Loucy (cell line): Measurements from ENCODE around the gene NRP1.

Experiments used
- EZH2phosphoT487 ChIP-seq: fragments of 200-600 bp; IDR thresholded peaks from 2 replicates; pipeline ENCODE4 v1.6.1; 2018; ENCODE audit warnings: antibody characterized with exemption, mild to moderate bottlenecking, moderate library complexity, borderline replicate concordance
- TF ChIP-seq, protein P1 (sequence below): fragments of 200-600 bp; sonication (generic); conservative IDR thresholded peaks from 2 replicates; pipeline ENCODE4 v1.5.1; 2014; ENCODE audit warnings: mild to moderate bottlenecking, antibody characterized with exemption, low read length

DNA sequence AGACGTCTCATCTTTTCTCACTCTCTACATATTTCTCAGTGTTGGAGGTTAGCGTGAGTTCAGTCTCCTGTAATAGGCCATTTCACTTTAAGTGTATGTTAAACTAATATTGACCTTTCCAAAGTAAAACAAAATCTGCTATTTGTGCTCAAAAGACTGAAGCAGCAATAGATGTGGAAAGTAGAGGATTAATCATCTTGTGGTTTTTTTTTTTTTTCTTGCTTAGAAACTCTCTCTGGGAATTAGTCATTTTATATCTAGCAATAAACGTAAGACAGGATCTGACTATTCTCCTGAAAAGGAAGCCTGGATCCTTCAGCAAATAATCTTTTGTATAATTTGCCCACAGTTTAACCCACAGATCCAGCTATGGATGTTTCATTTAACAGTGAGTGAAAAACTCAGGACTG, 81.7 kb downstream of the NRP1 start:
- TF ChIP-seq, protein P1, sequence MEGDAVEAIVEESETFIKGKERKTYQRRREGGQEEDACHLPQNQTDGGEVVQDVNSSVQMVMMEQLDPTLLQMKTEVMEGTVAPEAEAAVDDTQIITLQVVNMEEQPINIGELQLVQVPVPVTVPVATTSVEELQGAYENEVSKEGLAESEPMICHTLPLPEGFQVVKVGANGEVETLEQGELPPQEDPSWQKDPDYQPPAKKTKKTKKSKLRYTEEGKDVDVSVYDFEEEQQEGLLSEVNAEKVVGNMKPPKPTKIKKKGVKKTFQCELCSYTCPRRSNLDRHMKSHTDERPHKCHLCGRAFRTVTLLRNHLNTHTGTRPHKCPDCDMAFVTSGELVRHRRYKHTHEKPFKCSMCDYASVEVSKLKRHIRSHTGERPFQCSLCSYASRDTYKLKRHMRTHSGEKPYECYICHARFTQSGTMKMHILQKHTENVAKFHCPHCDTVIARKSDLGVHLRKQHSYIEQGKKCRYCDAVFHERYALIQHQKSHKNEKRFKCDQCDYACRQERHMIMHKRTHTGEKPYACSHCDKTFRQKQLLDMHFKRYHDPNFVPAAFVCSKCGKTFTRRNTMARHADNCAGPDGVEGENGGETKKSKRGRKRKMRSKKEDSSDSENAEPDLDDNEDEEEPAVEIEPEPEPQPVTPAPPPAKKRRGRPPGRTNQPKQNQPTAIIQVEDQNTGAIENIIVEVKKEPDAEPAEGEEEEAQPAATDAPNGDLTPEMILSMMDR, result no peak
- TF ChIP-seq EZH2phosphoT487, result no peak
